Panc1 (cell line): ENCODE measurements around the gene HLA-DRA. TPM values are rescaled to one million over a fixed set of nuclear protein-coding genes. Genes with fewer than 3 reads are reported as not detected.

ENCODE experiments used
- ATAC-seq: fragments of 200-7000 bp; cut with Tn5 transposase; 2 replicates; pipeline ENCODE4 v1.9.1; 2020; ENCODE audit warnings: mild to moderate bottlenecking, moderate library complexity
- Bru-seq: library from RNA; stranded (reverse); fragments of 400-500 nt; gene quantifications from one replicate; lab custom pipeline; 2021; lab: Mats Ljungman, UMichigan
- BruChase-seq, 2 experiments: library from RNA; stranded (reverse); fragments of 400-500 nt; gene quantifications; one replicate each; lab custom pipeline; 2021; lab: Mats Ljungman, UMichigan
- BruUV-seq: library from RNA; stranded (reverse); fragments of 400-500 nt; replicated peaks from 2 replicates; lab custom pipeline; 2021; lab: Mats Ljungman, UMichigan
- CTCF ChIA-PET: fragments of 300-600 bp; sonication (Branson Sonifier 250); formaldehyde crosslinking; loops from one replicate; lab custom pipeline; 2022; ENCODE audit warnings: antibody characterized with exemption; lab: Charles Lee
- POLR2A ChIA-PET: fragments of 300-600 bp; sonication (Branson Sonifier 250); formaldehyde crosslinking; loops from one replicate; lab custom pipeline; 2022; ENCODE audit warnings: antibody characterized with exemption; lab: Charles Lee
- DNase-seq: peaks from one replicate; pipeline ENCODE4 v3.0.0-alpha.2; 2010; ENCODE audit warnings: low read depth, low spot score
- H3K27ac ChIP-seq: 2 replicates; pipeline ENCODE4 v1.5.1; 2011; ENCODE audit warnings: mild to moderate bottlenecking, low read length, inconsistent platforms
- H3K27me3 ChIP-seq: fragments of 200-500 bp; sonication (Bioruptor generic); 2 replicates; pipeline ENCODE4 v1.6.0; 2014; ENCODE audit warnings: low read length, inconsistent platforms; ENCODE audit not compliant: control insufficient read depth, insufficient read depth
- H3K36me3 ChIP-seq: fragments of 200-500 bp; sonication (Bioruptor generic); 2 replicates; pipeline ENCODE4 v1.5.1; 2014; ENCODE audit warnings: inconsistent platforms, mild to moderate bottlenecking, low read length, moderate library complexity; ENCODE audit not compliant: control insufficient read depth, insufficient read depth
- H3K4me1 ChIP-seq: 2 replicates; pipeline ENCODE4 v1.5.1; 2011; ENCODE audit warnings: inconsistent platforms, mild to moderate bottlenecking, low read length, moderate library complexity; ENCODE audit not compliant: control insufficient read depth, insufficient read depth
- H3K4me3 ChIP-seq, 2 experiments: 2 replicates each; pipeline ENCODE4 v1.5.1; 2011 to 2012; ENCODE audit warnings: low read depth in 2 of 2, low read length in 2 of 2, mild to moderate bottlenecking in 2 of 2, inconsistent platforms in 1 of 2, moderate library complexity in 1 of 2
- H3K9me3 ChIP-seq: fragments of 200-500 bp; sonication (Bioruptor generic); 2 replicates; pipeline ENCODE4 v1.5.1; 2014; ENCODE audit warnings: low read depth, mild to moderate bottlenecking, inconsistent platforms, low read length, moderate library complexity; ENCODE audit not compliant: control insufficient read depth, insufficient read depth
- CTCF ChIP-seq: fragments of 450-650 bp; IDR thresholded peaks from 2 replicates; pipeline ENCODE4 v1.5.1; 2017; ENCODE audit warnings: mild to moderate bottlenecking
- POLR2AphosphoS5 ChIP-seq: IDR thresholded peaks from 2 replicates; pipeline ENCODE4 v1.6.1; 2012; ENCODE audit warnings: mild to moderate bottlenecking, low read depth, low read length, moderate library complexity
- REST ChIP-seq, 2 experiments: IDR thresholded peaks; 2 replicates each; pipeline ENCODE4 v1.6.1; 2011 to 2012; ENCODE audit warnings: low read depth in 2 of 2, control low read depth in 1 of 2, low read length in 1 of 2, mild to moderate bottlenecking in 1 of 2, moderate library complexity in 1 of 2; ENCODE audit not compliant: insufficient read depth in 1 of 2
- SIN3A ChIP-seq: IDR thresholded peaks from 2 replicates; pipeline ENCODE4 v1.6.1; 2012; ENCODE audit warnings: low read depth, mild to moderate bottlenecking, low read length, moderate library complexity, borderline replicate concordance; ENCODE audit not compliant: insufficient read depth
- TCF7L2 ChIP-seq: IDR thresholded peaks from 2 replicates; pipeline ENCODE4 v1.6.1; 2011; ENCODE audit warnings: mild to moderate bottlenecking, low read depth, low read length, inconsistent platforms
- in situ Hi-C: cut with HindIII; loops from 2 replicates; pipeline ENCODE4 v1.10.0; 2016; ENCODE audit warnings: low sequenced_read_pairs, low pct_unique_long_range_greater_than_20kb
- intact Hi-C: fragments of 100-400 bp; cut with micrococcal nuclease; formaldehyde crosslinking; loops from one replicate; pipeline ENCODE4 v1.10.0; 2022; ENCODE audit not compliant: unreplicated experiment
- long read RNA-seq: library from polyadenylated mRNA; unstranded; transcript quantifications from one replicate; pipeline ENCODE4 v2.0.0, GENCODE V29; 2021; ENCODE audit not compliant: unreplicated experiment
- polyA plus RNA-seq: library from polyadenylated mRNA; unstranded; fragments of >200 nt; gene quantifications from one replicate; pipeline ENCODE4 v1.2.1, GENCODE V29; 2012; ENCODE audit warnings: missing spikeins; ENCODE audit not compliant: insufficient read length
- total RNA-seq: library from RNA; stranded (reverse); gene quantifications from one replicate; pipeline ENCODE4 v1.2.1, GENCODE V29; 2021; ENCODE audit not compliant: unreplicated experiment

Gene HLA-DRA
- 1.7 TPM for total RNA-seq
- not detected for polyA plus RNA-seq
- percentile 33 among the genes with signal in this experiment for Bru-seq, nascent RNA
- BruChase-seq, experiment 1, labeled RNA remaining after a 2-hour chase = percentile 33 among the genes with signal in this experiment
- BruChase-seq, experiment 2, labeled RNA remaining after a 6-hour chase = percentile 54 among the genes with signal in this experiment
- long read RNA-seq = 0 reads

- Histone ChIP-seq H3K9me3 (no peaks in the 10 kb centered on the region), H3K36me3 (no peaks in the 10 kb centered on the region), H3K4me1 (no peaks in the 10 kb centered on the region), H3K27me3 (peaks cover 35% of the 10 kb centered on the region), H3K4me3 (no peak within 1 kb of the TSS), H3K27ac (no peak within 1 kb of the TSS)
- in situ Hi-C loops (no loop called here), intact Hi-C loops (no loop called here)
- POLR2A ChIA-PET = no interaction called here
- ATAC-seq = no peak
- DNase-seq = no peak
- BruUV-seq = no TSS peak
- CTCF ChIA-PET = interaction anchor here (0.6 kb wide), 1 partner anchor 12 kb away, joined by 4 read pairs; no protein-coding TSS in a partner anchor
- TF ChIP-seq REST (IDR thresholded peaks at IDR 0.05; ENCODE audit: insufficient read depth in 1 of 2, low read depth in 2 of 2, low read length in 1 of 2) = no peak
These were observed at the start of gene HLA-DRA for GRCh38 chr6:32439602-32440214. Gene HLA-DRA, plus strand, starts transcription at chr6:32439887. Its CDS starts 64 bp downstream, at chr6:32439951.

GRCh38 chr6:32391505-32391904 lies 48.2 kb upstream of the HLA-DRA start:
- Histone ChIP-seq H3K27me3 (no peaks in the 10 kb centered on the region), H3K9me3 (no peaks in the 10 kb centered on the region), H3K27ac (no peak overlapping the region), H3K36me3 (no peaks in the 10 kb centered on the region), H3K4me1 (no peaks in the 10 kb centered on the region), H3K4me3 (no peak overlapping the region)
- DNase-seq (no peak), ATAC-seq (no peak)
- intact Hi-C loops = no loop called here
- no peak for TF ChIP-seq CTCF
- no peak for TF ChIP-seq SIN3A
- no peak for TF ChIP-seq TCF7L2
- TF ChIP-seq POLR2AphosphoS5 = no peak
- no peak for TF ChIP-seq REST (IDR thresholded peaks at IDR 0.05; ENCODE audit: insufficient read depth in 1 of 2, low read depth in 2 of 2, low read length in 1 of 2)
- in situ Hi-C loops = no loop called here
- no TSS peak for BruUV-seq
- CTCF ChIA-PET = no interaction called here
- POLR2A ChIA-PET = no interaction called here
